ENCODE data around the gene ESPN. TPM values are rescaled to one million over a fixed set of nuclear protein-coding genes. Genes with fewer than 3 reads are reported as not detected.

Gene ESPN
- total and polyA plus RNA-seq, 2 experiments from 2014 or later, result 31.1 to 65.7 TPM

DNA sequence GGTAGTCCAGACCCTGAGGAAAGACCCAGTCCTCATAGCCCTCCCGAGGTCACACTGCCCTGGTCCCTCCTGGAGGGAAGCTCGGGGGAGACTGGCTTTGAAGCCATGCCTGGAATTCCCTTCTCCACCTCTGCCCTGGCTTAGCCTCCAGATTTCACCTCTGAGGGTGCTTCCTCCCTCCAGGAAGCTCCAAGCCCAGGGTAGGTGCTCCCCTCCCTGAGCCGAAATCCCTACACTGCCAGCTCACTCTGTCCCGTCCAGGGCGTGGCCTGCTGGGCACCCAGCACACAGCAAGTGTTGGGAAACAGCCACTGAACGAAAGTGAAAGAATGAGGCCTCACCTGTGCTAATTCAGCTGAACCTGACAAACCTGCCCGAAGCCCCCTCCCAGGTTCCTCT lies 47.4 kb downstream of the ESPN start:
- H3K9me2 ChIP-seq (replicated peaks; ENCODE audit: insufficient read depth), result no peaks in the 10 kb centered on the region
- no peak overlapping the region for H3K4me3 ChIP-seq
- H2AFZ ChIP-seq, result no peak overlapping the region
- H4K20me1 ChIP-seq (ENCODE audit: insufficient read depth, poor library complexity, severe bottlenecking), result no peaks in the 10 kb centered on the region
- peaks cover 13% of the 10 kb centered on the region for H3K4me1 ChIP-seq (ENCODE audit: insufficient read depth)
- peak overlapping the region; percentile 74 for H3K27ac ChIP-seq
- DNase-seq (ENCODE audit: low spot score), result peak; percentile 60
- no peaks in the 10 kb centered on the region for H3K27me3 ChIP-seq
- WGBS (ENCODE audit: low lambda C conversion rate, missing lambda C conversion rate), result 90% methylated on average over 7 of the region's 7 CpGs
- no peaks in the 10 kb centered on the region for H3K79me2 ChIP-seq
- TF ChIP-seq EZH2phosphoT487 (IDR thresholded peaks at IDR 0.05; ENCODE audit: low read depth, severe bottlenecking, unreplicated experiment), result no peak
- TF ChIP-seq EZH2 (IDR thresholded peaks at IDR 0.05; ENCODE audit: borderline replicate concordance), result no peak
- TF ChIP-seq, protein P1, sequence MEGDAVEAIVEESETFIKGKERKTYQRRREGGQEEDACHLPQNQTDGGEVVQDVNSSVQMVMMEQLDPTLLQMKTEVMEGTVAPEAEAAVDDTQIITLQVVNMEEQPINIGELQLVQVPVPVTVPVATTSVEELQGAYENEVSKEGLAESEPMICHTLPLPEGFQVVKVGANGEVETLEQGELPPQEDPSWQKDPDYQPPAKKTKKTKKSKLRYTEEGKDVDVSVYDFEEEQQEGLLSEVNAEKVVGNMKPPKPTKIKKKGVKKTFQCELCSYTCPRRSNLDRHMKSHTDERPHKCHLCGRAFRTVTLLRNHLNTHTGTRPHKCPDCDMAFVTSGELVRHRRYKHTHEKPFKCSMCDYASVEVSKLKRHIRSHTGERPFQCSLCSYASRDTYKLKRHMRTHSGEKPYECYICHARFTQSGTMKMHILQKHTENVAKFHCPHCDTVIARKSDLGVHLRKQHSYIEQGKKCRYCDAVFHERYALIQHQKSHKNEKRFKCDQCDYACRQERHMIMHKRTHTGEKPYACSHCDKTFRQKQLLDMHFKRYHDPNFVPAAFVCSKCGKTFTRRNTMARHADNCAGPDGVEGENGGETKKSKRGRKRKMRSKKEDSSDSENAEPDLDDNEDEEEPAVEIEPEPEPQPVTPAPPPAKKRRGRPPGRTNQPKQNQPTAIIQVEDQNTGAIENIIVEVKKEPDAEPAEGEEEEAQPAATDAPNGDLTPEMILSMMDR (IDR thresholded peaks at IDR 0.05; ENCODE audit: poor library complexity), result no peak
- H3K36me3 ChIP-seq (replicated peaks; ENCODE audit: insufficient read depth, low read depth), result no peaks in the 10 kb centered on the region
- no peak overlapping the region for H3K4me2 ChIP-seq
- H3K9me3 ChIP-seq (ENCODE audit: low read depth), result no peaks in the 10 kb centered on the region

- peak overlapping the region; percentile 63 for H3K27ac ChIP-seq
- no peak overlapping the region for H3K4me3 ChIP-seq
- no peaks in the 10 kb centered on the region for H4K20me1 ChIP-seq (ENCODE audit: insufficient read depth, poor library complexity, severe bottlenecking)
- H3K9me2 ChIP-seq (replicated peaks; ENCODE audit: insufficient read depth), result no peaks in the 10 kb centered on the region
- no peak overlapping the region for H3K4me2 ChIP-seq
- no peak overlapping the region for H2AFZ ChIP-seq
- H3K27me3 ChIP-seq, result no peaks in the 10 kb centered on the region
- TF ChIP-seq EZH2 (IDR thresholded peaks at IDR 0.05; ENCODE audit: borderline replicate concordance) (no peak), EZH2phosphoT487 (IDR thresholded peaks at IDR 0.05; ENCODE audit: low read depth, severe bottlenecking, unreplicated experiment) (no peak)
- TF ChIP-seq, protein P1 (IDR thresholded peaks at IDR 0.05; ENCODE audit: poor library complexity), result peak; percentile 20
- no peaks in the 10 kb centered on the region for H3K9me3 ChIP-seq (ENCODE audit: low read depth)
- 95% methylated on average over 10 of the region's 10 CpGs for WGBS (ENCODE audit: low lambda C conversion rate, missing lambda C conversion rate)
- DNase-seq (ENCODE audit: low spot score), result no peak
- no peaks in the 10 kb centered on the region for H3K79me2 ChIP-seq
- no peaks in the 10 kb centered on the region for H3K36me3 ChIP-seq (replicated peaks; ENCODE audit: insufficient read depth, low read depth)
- H3K4me1 ChIP-seq (ENCODE audit: insufficient read depth), result peaks cover 17% of the 10 kb centered on the region
These were observed 47.8 kb downstream of the ESPN start for GRCh38 chr1:6472391-6472790.

DNA sequence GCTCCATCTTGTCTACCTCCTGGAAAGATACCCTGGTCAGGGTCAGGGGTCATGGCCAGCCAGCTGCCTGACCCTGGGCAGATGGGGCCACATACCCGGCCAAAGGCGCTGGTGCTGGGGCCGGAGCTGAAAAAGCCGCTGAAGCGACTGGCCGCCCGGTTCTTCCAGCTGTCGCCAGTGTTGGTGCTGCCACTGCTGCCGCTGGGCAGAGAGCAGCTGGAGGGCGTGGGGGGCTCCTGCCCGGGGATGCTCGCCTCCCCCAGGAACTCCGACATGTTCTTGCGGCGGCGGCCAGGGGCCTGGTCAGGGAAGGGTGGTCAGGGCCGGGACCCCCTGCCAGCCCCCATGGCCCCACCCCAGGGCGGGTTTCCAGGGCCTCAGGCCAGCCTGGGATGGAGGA lies 48.6 kb downstream of the ESPN start:
- Histone ChIP-seq H3K36me3 (replicated peaks; ENCODE audit: insufficient read depth, low read depth) (no peaks in the 10 kb centered on the region), H3K4me1 (ENCODE audit: insufficient read depth) (peaks cover 19% of the 10 kb centered on the region), H3K4me2 (no peak overlapping the region), H3K9me2 (replicated peaks; ENCODE audit: insufficient read depth) (no peaks in the 10 kb centered on the region), H3K27ac (no peak overlapping the region), H3K4me3 (no peak overlapping the region), H3K27me3 (no peaks in the 10 kb centered on the region), H3K9me3 (ENCODE audit: low read depth) (no peaks in the 10 kb centered on the region), H4K20me1 (ENCODE audit: insufficient read depth, poor library complexity, severe bottlenecking) (no peaks in the 10 kb centered on the region), H2AFZ (no peak overlapping the region), H3K79me2 (no peaks in the 10 kb centered on the region)
- TF ChIP-seq EZH2 (IDR thresholded peaks at IDR 0.05; ENCODE audit: borderline replicate concordance), result no peak
- no peak for TF ChIP-seq EZH2phosphoT487 (IDR thresholded peaks at IDR 0.05; ENCODE audit: low read depth, severe bottlenecking, unreplicated experiment)
- TF ChIP-seq, protein P1 (IDR thresholded peaks at IDR 0.05; ENCODE audit: poor library complexity), result no peak
- WGBS (ENCODE audit: low lambda C conversion rate, missing lambda C conversion rate), result 94% methylated on average over 9 of the region's 18 CpGs
- DNase-seq (ENCODE audit: low spot score), result no peak
